Stomach (tissue), 9 donors: Measurements from ENCODE around the gene SVOPL. TPM values are rescaled to one million over a fixed set of nuclear protein-coding genes. Genes with fewer than 3 reads are reported as not detected.

Source experiments
- DNase-seq, 2 donors: peaks; one replicate each; pipeline versions ENCODE4 v3.0.0 to v3.0.0-alpha.2; 2013 to 2019
- H3K27ac ChIP-seq, 5 donors: fragments of 200-600 bp in 4 of 5; sonication (generic) in 4 of 5; one replicate each; pipeline ENCODE4 v1.5.1; 2013 to 2019; ENCODE audit warnings: mild to moderate bottlenecking in 1 of 5, moderate library complexity in 1 of 5
- H3K27me3 ChIP-seq, 3 donors: fragments of 200-600 bp; sonication (generic); one replicate each; pipeline ENCODE4 v1.5.1; 2017 to 2019; ENCODE audit warnings: mixed run types in 1 of 3
- H3K36me3 ChIP-seq, 4 donors: fragments of 200-600 bp; sonication (generic); 1 replicate in 3 of 4; 2 replicates in 1 of 4; pipeline ENCODE4 v1.5.1; 2016 to 2019
- H3K4me1 ChIP-seq, 4 donors: fragments of 200-600 bp; sonication (generic); one replicate each; pipeline ENCODE4 v1.5.1; 2016 to 2019
- H3K4me3 ChIP-seq, 4 donors: fragments of 200-600 bp; sonication (generic) in 3 of 4; one replicate each; pipeline ENCODE4 v1.5.1; 2016 to 2019; ENCODE audit warnings: mild to moderate bottlenecking in 1 of 4
- H3K9me3 ChIP-seq, 4 donors: fragments of 200-600 bp; sonication (generic); one replicate each; pipeline ENCODE4 v1.5.1; 2016 to 2019
- EP300 ChIP-seq: sonication (generic); formaldehyde crosslinking; IDR thresholded peaks from one replicate; pipeline ENCODE4 v1.6.1; 2017; ENCODE audit warnings: antibody characterized with exemption
- POLR2A ChIP-seq, 4 donors: fragments of 450-650 bp; IDR thresholded peaks; one replicate each; pipeline ENCODE4 v1.6.1; 2016; ENCODE audit warnings: antibody characterized with exemption in 4 of 4, control low read depth in 2 of 4, mild to moderate bottlenecking in 1 of 4, moderate library complexity in 1 of 4
- POLR2AphosphoS5 ChIP-seq, 3 donors: sonication (generic); formaldehyde crosslinking; IDR thresholded peaks; one replicate each; pipeline ENCODE4 v1.6.1; 2016; ENCODE audit warnings: antibody characterized with exemption in 3 of 3
- WGBS, 5 donors: extraction: QIAGEN DNeasy Blood & Tissue Kit in 3 of 5; methylation state at CpG; one replicate each; pipeline versions ENCODE4 v1.1.5 to v1.1.7; 2013 to 2018; 5-methylcytosine and 5-hydroxymethylcytosine counted together
- intact Hi-C: fragments of 100-400 bp; cut with DNase I; formaldehyde crosslinking; loops from one replicate; pipeline ENCODE4 v1.15.1; 2023; ENCODE audit warnings: low total_unique reads
- polyA plus RNA-seq, 3 donors: library from polyadenylated mRNA; stranded (reverse); fragments of 200-250 nt; gene quantifications; one replicate each; pipeline ENCODE4 v1.2.3, GENCODE V29; 2013
- total RNA-seq, 5 donors: library from RNA; depleted of rRNA; stranded (reverse); fragments of >200 nt; gene quantifications; one replicate each; pipeline versions ENCODE4 v1.1.0 to v1.2.3, GENCODE V29; 2014 to 2016
- TF ChIP-seq, protein P1 (sequence below), 7 experiments: fragments of 450-650 bp in 4 of 7; fragments of 200-600 bp in 3 of 7; sonication (generic) in 3 of 7; IDR thresholded peaks; one replicate each; pipeline ENCODE4 v1.5.1; 2016 to 2019; ENCODE audit warnings: antibody characterized with exemption in 7 of 7, control low read depth in 2 of 7, mild to moderate bottlenecking in 1 of 7
- donor health status: healthy with polysubstance abuse.
- donor health status: Bipolar disorder and iron deficiency.
- donor health status: healthy.

Gene SVOPL
- total and polyA plus RNA-seq, 8 donors, result under 0.01 to 2.3 (median 0.13) TPM; not detected in 5

DNA sequence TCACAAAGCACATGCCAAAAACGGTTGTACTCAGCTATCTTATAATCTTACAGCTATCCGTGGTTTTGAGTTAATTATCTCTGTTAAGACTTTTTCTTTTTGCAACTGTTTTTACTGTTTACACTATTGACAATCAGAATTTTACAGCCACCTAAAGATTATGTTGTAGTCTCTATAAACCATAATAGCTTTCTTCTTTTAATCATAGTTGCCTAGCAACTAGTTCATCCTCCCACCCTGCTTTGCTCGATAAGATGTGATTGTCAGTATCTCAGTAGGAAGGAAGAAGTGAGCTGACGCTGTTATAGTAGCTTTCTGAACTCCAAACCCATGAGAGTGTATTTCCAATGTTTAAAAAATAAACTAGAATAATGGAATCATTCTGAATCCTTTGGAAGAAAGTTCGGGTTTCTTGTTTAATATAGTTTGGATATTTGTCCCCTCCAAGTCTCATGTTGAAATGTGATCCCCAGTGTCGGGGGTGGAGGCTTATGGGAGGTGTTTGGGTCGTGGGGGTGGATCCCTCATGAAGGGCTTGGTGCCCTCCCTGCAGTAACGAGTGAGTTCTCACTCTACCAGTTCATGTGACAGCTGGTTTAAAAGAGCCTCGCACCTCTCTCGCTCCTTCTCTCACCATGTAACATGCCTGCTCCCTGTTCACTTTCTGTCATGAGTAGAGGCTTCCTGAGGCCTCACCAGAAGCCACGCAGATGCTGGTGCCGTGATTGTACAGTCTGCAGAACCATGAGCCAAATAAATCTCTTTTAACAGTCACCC lies 68.1 kb downstream of the SVOPL start:
- no peaks in the 10 kb centered on the region for H3K36me3 ChIP-seq
- no peaks in the 10 kb centered on the region for H3K9me3 ChIP-seq
- no peak overlapping the region for H3K27ac ChIP-seq
- intact Hi-C loops, result no loop called here
- no peak for DNase-seq
- no peaks in the 10 kb centered on the region for H3K27me3 ChIP-seq
- H3K4me3 ChIP-seq, result no peak overlapping the region
- H3K4me1 ChIP-seq, result no peaks in the 10 kb centered on the region
- WGBS, 5 donors, result 49 to 60% (median 54%) methylated on average over 12 of the region's 12 CpGs
- no peak for TF ChIP-seq POLR2A (IDR thresholded peaks at IDR 0.05)
- TF ChIP-seq, protein P1, sequence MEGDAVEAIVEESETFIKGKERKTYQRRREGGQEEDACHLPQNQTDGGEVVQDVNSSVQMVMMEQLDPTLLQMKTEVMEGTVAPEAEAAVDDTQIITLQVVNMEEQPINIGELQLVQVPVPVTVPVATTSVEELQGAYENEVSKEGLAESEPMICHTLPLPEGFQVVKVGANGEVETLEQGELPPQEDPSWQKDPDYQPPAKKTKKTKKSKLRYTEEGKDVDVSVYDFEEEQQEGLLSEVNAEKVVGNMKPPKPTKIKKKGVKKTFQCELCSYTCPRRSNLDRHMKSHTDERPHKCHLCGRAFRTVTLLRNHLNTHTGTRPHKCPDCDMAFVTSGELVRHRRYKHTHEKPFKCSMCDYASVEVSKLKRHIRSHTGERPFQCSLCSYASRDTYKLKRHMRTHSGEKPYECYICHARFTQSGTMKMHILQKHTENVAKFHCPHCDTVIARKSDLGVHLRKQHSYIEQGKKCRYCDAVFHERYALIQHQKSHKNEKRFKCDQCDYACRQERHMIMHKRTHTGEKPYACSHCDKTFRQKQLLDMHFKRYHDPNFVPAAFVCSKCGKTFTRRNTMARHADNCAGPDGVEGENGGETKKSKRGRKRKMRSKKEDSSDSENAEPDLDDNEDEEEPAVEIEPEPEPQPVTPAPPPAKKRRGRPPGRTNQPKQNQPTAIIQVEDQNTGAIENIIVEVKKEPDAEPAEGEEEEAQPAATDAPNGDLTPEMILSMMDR (IDR thresholded peaks at IDR 0.05), result no peak
- no peak for TF ChIP-seq EP300
- no peak for TF ChIP-seq POLR2AphosphoS5 (IDR thresholded peaks at IDR 0.05)

DNA sequence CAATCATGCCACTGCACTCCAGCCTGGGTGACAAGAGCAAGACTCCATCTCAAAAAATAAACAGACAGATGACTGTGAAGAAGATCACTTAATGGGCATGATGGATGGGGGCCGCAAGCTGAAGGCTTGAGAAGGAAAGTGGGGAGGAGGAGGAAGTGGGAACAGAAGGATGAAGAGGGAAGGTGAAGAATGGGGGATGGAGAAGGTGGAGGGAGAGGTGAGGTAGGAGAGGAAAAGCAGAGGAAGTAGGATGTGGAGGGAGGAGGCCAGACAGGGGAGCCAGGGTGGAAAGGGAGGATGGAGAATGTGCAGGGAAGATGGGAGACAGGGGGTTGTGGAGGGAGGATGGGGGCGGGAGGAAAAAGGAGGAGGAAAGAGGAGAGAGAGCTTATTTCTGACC lies 68.8 kb downstream of the SVOPL start:
- H3K9me3 ChIP-seq, result no peaks in the 10 kb centered on the region
- H3K4me1 ChIP-seq, result no peaks in the 10 kb centered on the region
- no peaks in the 10 kb centered on the region for H3K36me3 ChIP-seq
- no peak for TF ChIP-seq POLR2AphosphoS5 (IDR thresholded peaks at IDR 0.05)
- no peak for TF ChIP-seq POLR2A (IDR thresholded peaks at IDR 0.05)
- TF ChIP-seq, protein P1 (IDR thresholded peaks at IDR 0.05), result no peak
- TF ChIP-seq EP300, result no peak
- no peak overlapping the region for H3K4me3 ChIP-seq
- no peak for DNase-seq
- WGBS, 5 donors, result 70 to 100% (median 86%) methylated on average over 1 to 2 of the region's 2 CpGs
- no peak overlapping the region for H3K27ac ChIP-seq
- no peaks in the 10 kb centered on the region for H3K27me3 ChIP-seq
- intact Hi-C loops, result no loop called here

DNA sequence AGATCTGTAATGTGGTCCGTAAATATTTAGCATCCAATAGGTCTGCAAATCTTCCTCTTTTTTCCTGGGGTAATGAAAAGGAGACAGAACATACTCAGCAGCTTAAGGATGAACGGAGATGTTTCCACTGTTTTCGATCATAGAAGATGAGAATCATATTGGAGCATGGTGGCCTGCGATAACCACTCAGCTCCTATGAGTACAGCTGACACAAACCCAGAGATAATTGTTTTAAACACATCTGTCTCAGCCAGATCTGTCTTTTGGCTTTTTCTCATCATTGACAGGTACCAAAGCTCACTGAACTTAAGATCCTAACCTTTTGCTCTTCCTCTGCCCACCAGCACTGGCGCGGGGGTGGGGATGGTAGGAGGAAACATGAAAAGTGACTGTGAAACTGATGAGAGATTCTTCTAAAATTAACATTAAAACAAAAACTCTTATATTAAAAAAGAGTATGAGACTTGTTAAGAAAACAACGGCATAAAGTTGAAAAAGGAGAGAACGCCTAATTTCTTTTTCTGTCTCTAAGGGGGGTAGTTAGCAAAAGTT lies 71.0 kb downstream of the SVOPL start:
- H3K27ac ChIP-seq, result no peak overlapping the region
- DNase-seq, result no peak
- no peaks in the 10 kb centered on the region for H3K36me3 ChIP-seq
- intact Hi-C loops, result no loop called here
- peaks cover 0 to 6% (median 0%) of the 10 kb centered on the region in 4 donors for H3K4me1 ChIP-seq
- no peaks in the 10 kb centered on the region for H3K27me3 ChIP-seq
- no peak for TF ChIP-seq EP300
- TF ChIP-seq, protein P1 (IDR thresholded peaks at IDR 0.05), result no peak
- no peak for TF ChIP-seq POLR2A (IDR thresholded peaks at IDR 0.05)
- TF ChIP-seq POLR2AphosphoS5 (IDR thresholded peaks at IDR 0.05), result no peak
- WGBS, 5 donors, result 89 to 91% (median 91%) methylated on average over 8 of the region's 8 CpGs
- no peaks in the 10 kb centered on the region for H3K9me3 ChIP-seq
- H3K4me3 ChIP-seq, result no peak overlapping the region

DNA sequence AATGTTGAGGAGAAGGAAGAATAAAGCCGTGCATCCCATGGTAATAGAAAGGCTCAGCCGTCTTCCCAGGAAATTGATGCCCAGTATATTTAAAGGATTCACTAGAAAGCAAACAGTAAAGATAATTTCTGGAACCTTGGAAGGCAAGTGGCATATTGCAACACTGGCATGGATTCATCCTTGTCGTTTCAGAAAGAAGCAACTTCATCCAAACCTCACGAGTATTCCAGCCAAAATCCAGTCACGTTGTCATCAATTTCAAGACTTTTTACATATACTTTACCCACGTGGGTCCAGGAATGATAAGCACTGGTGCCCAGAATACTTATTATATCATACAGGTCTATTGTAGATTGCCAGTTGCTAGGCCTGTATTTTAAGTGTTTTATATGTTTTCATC lies 73.8 kb downstream of the SVOPL start:
- no peaks in the 10 kb centered on the region for H3K36me3 ChIP-seq
- intact Hi-C loops, result no loop called here
- H3K4me1 ChIP-seq, result peaks cover 0 to 10% (median 0%) of the 10 kb centered on the region in 4 donors
- no peak for TF ChIP-seq POLR2AphosphoS5 (IDR thresholded peaks at IDR 0.05)
- no peak for TF ChIP-seq POLR2A (IDR thresholded peaks at IDR 0.05)
- TF ChIP-seq EP300, result no peak
- TF ChIP-seq, protein P1 (IDR thresholded peaks at IDR 0.05), result no peak
- WGBS, 5 donors, result 71 to 86% (median 84%) methylated on average over 6 of the region's 6 CpGs
- no peak overlapping the region for H3K4me3 ChIP-seq
- no peaks in the 10 kb centered on the region for H3K9me3 ChIP-seq
- no peaks in the 10 kb centered on the region for H3K27me3 ChIP-seq
- H3K27ac ChIP-seq, result no peak overlapping the region
- no peak for DNase-seq
